A549 treated with AZD2906 at 1 μM for 4 hours (cell line): ENCODE data around the gene ZNF593OS. TPM values are rescaled to one million over a fixed set of nuclear protein-coding genes. Genes with fewer than 3 reads are reported as not detected.

ENCODE experiments used
- total RNA-seq: library from RNA; stranded (reverse); fragments of 200-300 nt; extraction: Qiagen RNA extraction; gene quantifications from 5 replicates; pipeline ENCODE4 v1.2.3, GENCODE V29; 2022

Gene ZNF593OS
- 0.18 to 0.28 TPM in 2 of 5 replicates, not detected in the others for total RNA-seq

GRCh38 chr1:26171084-26172072 is at the start of gene ZNF593OS:
TSS of gene ZNF593OS (minus strand) at chr1:26171832. CDS start at chr1:26171661, 171 bp downstream.

GRCh38 chr1:26190373-26190987 is 18.8 kb upstream of the ZNF593OS start, which contains the start of gene CATSPER4:
TSS of gene CATSPER4 (plus strand) at chr1:26190602. CDS start at chr1:26190628, 26 bp downstream.

GRCh38 chr1:26177182-26177684 is 5.6 kb upstream of the ZNF593OS start, which contains the start of gene CNKSR1:
TSS of gene CNKSR1 (plus strand) at chr1:26177491. CDS start at chr1:26177548, 57 bp downstream.

GRCh38 chr1:26169669-26170471 is 1.8 kb downstream of the ZNF593OS start, which contains the start of gene ZNF593:
TSS of gene ZNF593 (plus strand) at chr1:26169908. CDS start at chr1:26169984, 76 bp downstream.

GRCh38 chr1:26168410-26169197 is 3.0 kb downstream of the ZNF593OS start, which contains the start of gene C1orf232:
TSS of gene C1orf232 (minus strand) at chr1:26168963. CDS start at chr1:26168499, 464 bp downstream.

GRCh38 chr1:26158908-26159742 is 12.5 kb downstream of the ZNF593OS start, which contains the start of gene FAM110D:
TSS of gene FAM110D (plus strand) at chr1:26159079. CDS start at chr1:26161292, 2,213 bp downstream.

Other genes with a start within 250 kb of the ZNF593OS start
- gene PAFAH2, start 173.8 kb downstream of the ZNF593OS start, total RNA-seq: 7.2 to 8.3 TPM (median 8.0 TPM) in 5 replicates
- gene EXTL1, start 150.1 kb downstream of the ZNF593OS start, total RNA-seq: 0.01 to 0.02 TPM in 2 of 5 replicates, not detected in the others
- gene SLC30A2, start 125.7 kb downstream of the ZNF593OS start, total RNA-seq: 0.26 to 0.70 TPM (median 0.38 TPM) in 5 replicates
- gene TRIM63, start 104.2 kb downstream of the ZNF593OS start, total RNA-seq: 1.8 to 2.9 TPM (median 2.3 TPM) in 5 replicates
- 1.7 to 2.4 TPM (median 1.9 TPM) in 5 replicates for gene PDIK1L, start 60.0 kb downstream of the ZNF593OS start, total RNA-seq
- gene FAM110D, start 12.8 kb downstream of the ZNF593OS start, total RNA-seq: 0.03 to 0.07 TPM (median 0.03 TPM) in 3 of 5 replicates, not detected in the others
- not detected in 5 replicates for gene C1orf232, start 2.9 kb downstream of the ZNF593OS start, total RNA-seq
- 51.7 to 70.4 TPM (median 65.4 TPM) in 5 replicates for gene ZNF593, start 1.9 kb downstream of the ZNF593OS start, total RNA-seq
- 0.04 to 0.39 TPM (median 0.31 TPM) in 5 replicates for gene CNKSR1, start 5.7 kb upstream of the ZNF593OS start, total RNA-seq
- gene CATSPER4, start 18.8 kb upstream of the ZNF593OS start, total RNA-seq: not detected in 5 replicates
- gene CEP85, start 62.4 kb upstream of the ZNF593OS start, total RNA-seq: 10.9 to 13.1 TPM (median 12.7 TPM) in 5 replicates
- gene SH3BGRL3, start 108.3 kb upstream of the ZNF593OS start, total RNA-seq: 108 to 151 TPM (median 140 TPM) in 5 replicates
- gene UBXN11, start 134.8 kb upstream of the ZNF593OS start, total RNA-seq: 11.1 to 16.2 TPM (median 14.7 TPM) in 5 replicates
- gene CD52, start 146.1 kb upstream of the ZNF593OS start, total RNA-seq: not detected in 5 replicates
- 1.4 to 2.7 TPM (median 1.6 TPM) in 5 replicates for gene CRYBG2, start 182.3 kb upstream of the ZNF593OS start, total RNA-seq
- not detected in 5 replicates for gene ZNF683, start 200.9 kb upstream of the ZNF593OS start, total RNA-seq
- 0.02 TPM in 1 of 5 replicates, not detected in the others for gene LIN28A, start 239.0 kb upstream of the ZNF593OS start, total RNA-seq